T-helper 2 cell (primary cell): ENCODE results near the gene MICAL2.
A peak's percentile ranks its signal among the peaks of the same experiment; 100 is the strongest.
"Not testable (repeated sequence)": the region's sequence is repeated elsewhere in the genome, so short reads cannot be mapped to it uniquely, and the experiment has no call there.

ENCODE experiments used
- DNase-seq, 5 experiments: peaks; one replicate each; pipeline versions ENCODE4 v3.0.0 to v3.0.0-alpha.2; 2012 to 2022

Gene MICAL2

GRCh38 chr11:12137005-12137690 is 26.8 kb downstream of the MICAL2 start:
- no peak for DNase-seq

- DNase-seq = no peak
Measured at GRCh38 chr11:12137938-12138731, 27.7 kb downstream of the MICAL2 start.

- DNase-seq = no peak
Measured at GRCh38 chr11:12139144-12139881, 28.9 kb downstream of the MICAL2 start.

GRCh38 chr11:12140186-12140793 is 29.9 kb downstream of the MICAL2 start:
- DNase-seq = no peak

DNA sequence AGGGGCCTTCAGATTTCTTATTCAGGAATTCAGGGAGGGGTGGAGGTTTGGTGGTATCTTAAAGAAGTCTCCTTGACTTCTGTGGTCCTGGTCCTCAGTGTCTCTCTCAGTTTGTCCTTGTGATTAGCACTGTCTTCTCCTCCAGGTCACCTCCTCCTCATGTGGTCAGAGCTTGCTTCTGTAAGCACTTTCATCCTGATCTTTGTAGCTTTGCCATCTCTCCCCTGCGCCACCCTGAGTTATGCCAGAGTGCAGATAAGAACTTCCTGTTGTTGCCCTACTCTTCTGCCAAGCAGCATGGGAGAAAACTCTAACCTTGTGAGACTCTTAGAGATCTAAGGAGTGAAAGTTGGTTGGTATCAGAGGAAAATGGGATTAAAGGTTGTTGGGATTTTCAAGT is 30.9 kb downstream of the MICAL2 start:
- peak in 1 of 5 experiments; percentile 51 for DNase-seq

GRCh38 chr11:12142176-12142575 is 31.8 kb downstream of the MICAL2 start:
- no peak for DNase-seq

DNA sequence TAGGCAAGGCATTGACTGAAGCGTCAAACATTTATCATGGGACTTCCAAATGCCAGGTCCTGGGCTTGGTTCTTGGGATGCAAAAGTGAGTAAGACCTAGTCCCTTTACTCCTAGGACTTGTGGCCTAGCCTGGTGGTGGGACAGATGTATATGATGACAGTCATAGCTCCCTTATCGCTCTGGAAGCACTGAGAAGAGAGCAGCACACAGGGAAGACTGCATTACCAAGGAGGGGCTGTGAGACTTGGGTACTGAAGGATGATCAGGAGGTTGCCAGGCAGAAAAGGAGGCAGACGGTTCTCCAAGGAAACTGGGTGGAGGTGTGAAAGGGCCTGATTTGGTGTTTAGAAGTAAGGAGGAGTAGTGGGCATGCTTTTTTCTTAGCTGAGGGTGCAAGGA is 32.5 kb downstream of the MICAL2 start:
- no peak for DNase-seq

- no peak for DNase-seq
Measured at GRCh38 chr11:12143461-12144258, 33.3 kb downstream of the MICAL2 start.

DNA sequence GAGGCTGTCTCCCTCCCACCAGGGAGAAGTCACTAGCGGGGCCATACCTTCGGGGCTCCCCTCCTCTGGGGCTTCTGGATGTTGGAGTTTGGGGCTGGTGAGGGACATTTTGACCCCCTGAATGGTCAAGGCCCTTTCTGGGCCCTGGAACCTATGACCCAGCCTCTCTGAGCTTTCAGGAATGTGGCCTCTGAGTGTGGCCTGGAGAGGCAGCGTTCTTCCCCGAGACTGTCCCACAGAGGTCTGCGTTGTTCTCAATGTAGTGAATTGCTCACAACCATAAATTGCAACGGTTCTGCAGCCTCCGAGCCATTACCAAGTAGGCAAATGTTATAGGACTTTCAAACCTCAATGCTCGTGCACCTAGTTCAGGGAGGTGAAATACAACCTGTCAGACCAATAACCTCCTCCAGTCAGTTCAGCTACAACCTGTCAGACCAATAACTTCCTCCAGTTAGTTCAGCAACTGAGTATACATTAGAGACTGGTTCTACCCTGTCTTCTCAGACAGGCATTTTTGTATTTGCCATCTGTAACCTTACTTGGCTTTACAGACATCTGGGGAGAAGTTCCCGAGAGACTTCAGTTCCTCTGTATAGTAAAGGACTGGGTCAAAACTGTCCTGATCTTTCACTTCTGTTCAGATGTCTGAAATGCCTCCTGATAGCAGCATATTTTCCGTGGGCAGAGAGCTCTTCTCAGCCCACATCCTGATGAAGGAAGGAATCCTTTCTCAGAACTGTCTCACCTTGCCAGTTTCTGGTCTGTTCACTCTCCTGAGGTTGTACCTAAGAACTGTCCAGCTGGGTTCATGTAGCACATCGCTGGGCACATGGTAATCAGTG is 34.2 kb downstream of the MICAL2 start:
- peak in 1 of 5 experiments; percentile 50 for DNase-seq

- not testable (repeated sequence) for DNase-seq
Measured at GRCh38 chr11:12146678-12147077, 36.3 kb downstream of the MICAL2 start.

DNA sequence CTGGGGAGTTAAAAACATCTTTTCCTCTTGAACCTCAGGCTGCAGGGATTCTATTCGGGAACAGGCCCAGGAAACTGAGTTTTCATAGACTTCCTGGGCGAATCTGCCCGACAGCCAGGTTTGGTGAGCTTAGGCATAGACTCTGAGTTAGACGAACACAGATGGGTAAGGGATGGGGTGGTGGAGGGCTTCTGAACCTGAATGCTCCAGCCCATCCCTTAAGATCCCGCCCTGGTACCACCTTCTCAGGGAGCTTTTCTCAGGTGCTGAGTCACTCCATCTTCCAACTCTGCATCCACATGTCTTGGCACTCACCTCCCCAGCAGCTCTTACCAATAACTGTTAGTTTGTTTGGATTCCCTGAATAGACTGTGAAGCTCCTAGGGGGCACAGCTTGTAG is 37.4 kb downstream of the MICAL2 start:
- DNase-seq = no peak

DNA sequence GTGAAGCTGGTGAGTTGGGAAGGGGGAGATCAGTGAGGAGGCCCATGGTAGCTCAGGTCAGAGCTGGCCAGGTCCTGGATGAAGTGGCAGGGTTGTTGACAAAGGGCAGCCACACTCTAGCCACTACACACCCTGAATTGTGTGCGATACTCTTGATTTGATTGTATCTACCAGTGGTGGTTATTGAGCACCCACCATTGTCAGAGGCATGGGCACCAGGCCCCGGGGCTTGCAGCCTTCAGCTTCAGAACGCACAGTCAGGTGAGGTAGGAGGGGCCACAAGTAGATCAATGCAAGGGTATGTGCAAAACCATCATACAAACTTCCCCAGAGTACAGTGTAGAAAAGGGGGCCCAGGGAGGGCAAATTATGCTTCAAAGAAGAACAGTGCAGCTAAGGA is 38.1 kb downstream of the MICAL2 start:
- DNase-seq = peak in 1 of 5 experiments; percentile 63

DNA sequence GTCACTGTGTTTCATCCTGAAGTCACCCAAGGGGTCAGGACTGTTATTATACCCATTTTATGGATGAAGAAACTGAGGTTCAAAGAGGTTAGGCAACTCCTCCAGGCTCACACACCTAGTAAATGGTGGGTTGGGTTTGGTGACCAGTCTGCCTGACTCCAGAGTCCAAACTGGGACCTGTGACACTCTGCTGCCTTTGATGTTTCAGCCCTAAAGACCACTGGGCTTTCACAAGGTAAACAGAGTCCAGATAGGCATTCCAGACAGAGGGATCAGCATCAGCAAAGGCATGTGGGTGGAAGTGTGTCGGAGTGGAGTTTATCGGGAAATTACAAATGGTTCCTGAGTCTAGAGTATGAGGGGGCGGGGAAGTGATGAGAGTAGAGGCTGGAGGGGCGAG is 38.5 kb downstream of the MICAL2 start:
- no peak for DNase-seq

DNA sequence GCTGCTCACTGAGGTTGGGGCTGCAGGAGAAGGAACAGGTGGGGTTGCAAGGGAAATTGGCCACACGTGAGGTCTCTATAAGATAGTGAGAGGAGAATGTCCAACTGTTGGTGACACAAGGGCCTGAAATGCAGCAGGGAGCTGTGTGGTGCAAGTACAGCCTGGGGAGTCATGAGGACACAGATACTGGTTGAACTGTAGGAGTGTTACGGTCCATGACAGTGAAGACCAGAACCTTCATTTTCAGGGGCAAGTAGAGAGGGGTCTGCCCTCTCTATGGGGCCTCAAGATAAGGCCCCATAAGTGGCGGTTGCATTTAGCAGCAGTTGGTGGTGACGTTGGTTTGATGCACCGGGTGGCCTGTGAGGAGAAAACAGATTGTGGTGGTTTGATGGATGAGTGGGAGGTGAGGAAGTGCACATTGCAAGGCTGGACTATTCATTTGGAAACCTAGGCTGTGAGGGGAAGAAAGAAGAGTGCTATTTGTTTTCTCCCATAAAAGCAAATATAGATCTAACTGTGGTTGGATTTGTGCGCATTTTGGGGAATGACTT is 39.4 kb downstream of the MICAL2 start:
- peak in 1 of 5 experiments; percentile 92 for DNase-seq

DNA sequence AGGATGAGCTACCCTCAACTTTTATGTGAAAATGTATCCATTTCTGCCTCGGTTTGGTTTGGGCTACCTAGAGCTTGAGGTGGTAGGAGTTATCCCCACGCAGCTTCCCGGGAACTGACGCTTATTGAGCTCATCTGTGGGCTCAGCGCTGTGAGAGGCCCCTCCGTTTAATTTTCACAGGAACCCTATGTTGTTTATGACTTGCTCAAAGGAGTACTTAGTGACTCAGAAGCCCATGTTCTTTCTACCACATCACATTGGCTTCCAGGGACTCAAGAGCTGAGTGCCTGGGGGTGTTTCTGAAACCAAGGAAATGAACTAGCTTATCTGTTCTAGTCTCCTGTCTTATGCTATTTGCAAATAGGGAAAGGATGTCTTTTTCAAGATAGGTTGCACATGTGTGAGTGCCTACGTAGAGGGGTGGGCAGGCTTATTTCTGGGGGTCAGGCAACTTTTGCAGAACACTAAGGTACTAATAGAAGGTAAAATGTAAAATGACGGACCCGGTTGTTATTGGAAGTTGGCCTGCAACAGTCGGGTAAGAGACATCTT is 40.5 kb downstream of the MICAL2 start:
- DNase-seq = peak in 2 of 5 experiments; percentile 36 to 91

DNA sequence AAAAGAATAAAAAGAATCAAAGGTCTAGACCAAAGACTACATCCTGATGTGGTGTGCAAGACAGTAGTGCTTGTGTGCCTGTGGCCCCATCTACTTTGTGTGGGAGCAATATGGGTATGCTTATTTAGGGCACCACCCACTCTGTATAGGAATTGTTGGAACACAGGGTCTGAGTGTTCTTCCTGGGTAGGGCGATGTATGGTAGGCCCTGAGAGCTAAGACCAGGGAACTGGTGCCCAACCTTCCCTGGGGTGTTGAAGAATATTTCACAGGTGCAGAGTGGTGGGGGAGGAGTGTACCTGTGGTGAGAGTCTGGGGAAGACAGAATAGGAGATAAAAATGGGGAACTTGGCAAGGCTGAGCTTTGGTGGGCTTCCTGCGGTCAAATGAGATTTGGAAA is 41.9 kb downstream of the MICAL2 start:
- DNase-seq = peak in 1 of 5 experiments; percentile 61

DNA sequence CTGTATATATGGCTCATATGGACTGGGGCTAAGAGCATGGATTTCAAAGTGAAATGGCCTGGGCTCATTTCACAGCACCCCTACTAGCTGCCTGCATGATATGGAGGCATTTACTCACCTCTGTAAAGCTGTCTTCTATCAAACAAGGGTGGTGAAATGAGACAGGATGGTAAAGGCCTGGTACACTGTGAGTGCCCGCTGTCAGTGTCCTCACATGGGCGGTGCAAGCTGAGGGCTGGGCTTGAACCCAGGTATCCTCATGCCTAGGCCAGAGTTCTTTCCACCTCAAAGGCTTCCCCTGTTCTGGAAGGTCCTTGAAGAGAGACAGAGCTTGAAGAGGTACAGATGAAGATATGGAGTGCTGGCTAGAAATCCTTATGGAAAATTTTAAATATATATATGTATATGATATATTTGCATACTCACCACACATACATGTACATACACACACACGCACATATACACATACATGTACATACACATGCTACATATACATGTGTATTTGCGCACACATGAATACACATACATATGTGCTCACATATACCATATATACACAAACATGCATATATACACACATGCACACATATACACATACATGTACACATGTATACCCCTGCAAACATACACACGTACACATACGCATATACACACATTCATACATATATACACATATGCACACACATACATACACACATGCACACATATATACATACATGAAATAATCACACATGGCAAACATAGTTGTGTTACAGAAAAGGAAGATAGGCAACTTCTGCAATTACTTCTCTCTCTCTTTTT is 44.7 kb downstream of the MICAL2 start:
- DNase-seq = no peak

DNA sequence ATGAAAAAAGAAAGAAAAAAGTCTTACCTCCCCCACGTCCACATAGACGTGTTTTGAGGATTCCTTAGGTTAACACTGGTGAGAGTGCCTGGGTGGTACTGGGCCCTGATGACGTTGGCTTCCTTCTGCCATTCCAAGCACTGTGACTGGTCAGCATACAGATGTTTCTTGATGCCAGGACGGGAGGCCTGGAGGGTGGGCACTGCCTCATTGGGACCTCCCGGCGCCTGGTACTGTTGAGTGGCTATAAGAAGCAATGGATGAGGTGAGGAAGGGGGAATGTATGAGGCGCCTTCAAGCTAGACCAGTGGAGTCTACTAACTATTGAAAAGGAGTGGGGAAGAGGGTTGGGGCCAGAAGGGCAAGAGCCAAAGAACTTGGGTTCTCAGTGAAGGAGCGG is 45.3 kb downstream of the MICAL2 start:
- DNase-seq = no peak

- DNase-seq = no peak
Measured at GRCh38 chr11:12156301-12157140, 46.1 kb downstream of the MICAL2 start.
